GM06990 (cell line): ENCODE results near the gene SH3TC1.

Experiments used
- DNase-seq: peaks from one replicate; pipeline ENCODE4 v3.0.0-alpha.2; 2011; ENCODE audit not compliant: insufficient read length; ENCODE audit errors: extremely low read depth
- H3K27me3 ChIP-seq: replicated peaks from 2 replicates; pipeline ENCODE4 v1.6.0; 2011; ENCODE audit warnings: low read length; ENCODE audit not compliant: control insufficient read depth, insufficient read depth
- H3K36me3 ChIP-seq: 2 replicates; pipeline ENCODE4 v1.5.1; 2011; ENCODE audit warnings: low read length; ENCODE audit not compliant: control insufficient read depth, insufficient read depth
- H3K4me3 ChIP-seq: replicated peaks from 2 replicates; pipeline ENCODE4 v1.5.1; 2011; ENCODE audit warnings: low read depth, mild to moderate bottlenecking, control low read depth, low read length
- TF ChIP-seq, protein P1 (sequence below): IDR thresholded peaks from 2 replicates; pipeline ENCODE4 v1.5.1; 2011; ENCODE audit warnings: low read length, control low read depth, mild to moderate bottlenecking, inconsistent platforms; ENCODE audit not compliant: insufficient read depth, poor library complexity, severe bottlenecking

The SH3TC1 gene

DNA sequence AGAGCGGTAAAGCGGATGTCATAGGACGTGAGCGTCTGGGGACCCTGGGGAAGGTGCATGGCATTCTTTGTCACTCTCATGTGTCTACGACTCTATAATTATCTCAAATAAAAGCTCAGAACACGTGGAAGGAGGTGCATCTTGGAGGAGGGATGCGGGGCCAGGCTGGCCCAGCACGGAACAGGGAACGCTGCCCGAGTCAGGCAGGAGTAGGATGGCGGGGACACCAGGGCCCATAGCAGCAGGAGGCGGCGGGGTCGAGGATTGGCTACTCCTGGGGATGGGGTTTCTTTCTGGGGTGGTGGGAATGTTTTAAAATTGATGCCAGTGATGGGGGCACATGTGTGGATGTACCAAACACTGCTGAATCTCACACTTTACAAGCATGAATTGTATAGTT is 65.0 kb downstream of the SH3TC1 start:
- Histone ChIP-seq H3K36me3 (no peaks in the 10 kb centered on the region), H3K4me3 (no peak overlapping the region), H3K27me3 (peaks cover 2% of the 10 kb centered on the region; the same call in 1 of the 2 replicates)
- DNase-seq: no peak
- TF ChIP-seq, protein P1, sequence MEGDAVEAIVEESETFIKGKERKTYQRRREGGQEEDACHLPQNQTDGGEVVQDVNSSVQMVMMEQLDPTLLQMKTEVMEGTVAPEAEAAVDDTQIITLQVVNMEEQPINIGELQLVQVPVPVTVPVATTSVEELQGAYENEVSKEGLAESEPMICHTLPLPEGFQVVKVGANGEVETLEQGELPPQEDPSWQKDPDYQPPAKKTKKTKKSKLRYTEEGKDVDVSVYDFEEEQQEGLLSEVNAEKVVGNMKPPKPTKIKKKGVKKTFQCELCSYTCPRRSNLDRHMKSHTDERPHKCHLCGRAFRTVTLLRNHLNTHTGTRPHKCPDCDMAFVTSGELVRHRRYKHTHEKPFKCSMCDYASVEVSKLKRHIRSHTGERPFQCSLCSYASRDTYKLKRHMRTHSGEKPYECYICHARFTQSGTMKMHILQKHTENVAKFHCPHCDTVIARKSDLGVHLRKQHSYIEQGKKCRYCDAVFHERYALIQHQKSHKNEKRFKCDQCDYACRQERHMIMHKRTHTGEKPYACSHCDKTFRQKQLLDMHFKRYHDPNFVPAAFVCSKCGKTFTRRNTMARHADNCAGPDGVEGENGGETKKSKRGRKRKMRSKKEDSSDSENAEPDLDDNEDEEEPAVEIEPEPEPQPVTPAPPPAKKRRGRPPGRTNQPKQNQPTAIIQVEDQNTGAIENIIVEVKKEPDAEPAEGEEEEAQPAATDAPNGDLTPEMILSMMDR: no peak

DNA sequence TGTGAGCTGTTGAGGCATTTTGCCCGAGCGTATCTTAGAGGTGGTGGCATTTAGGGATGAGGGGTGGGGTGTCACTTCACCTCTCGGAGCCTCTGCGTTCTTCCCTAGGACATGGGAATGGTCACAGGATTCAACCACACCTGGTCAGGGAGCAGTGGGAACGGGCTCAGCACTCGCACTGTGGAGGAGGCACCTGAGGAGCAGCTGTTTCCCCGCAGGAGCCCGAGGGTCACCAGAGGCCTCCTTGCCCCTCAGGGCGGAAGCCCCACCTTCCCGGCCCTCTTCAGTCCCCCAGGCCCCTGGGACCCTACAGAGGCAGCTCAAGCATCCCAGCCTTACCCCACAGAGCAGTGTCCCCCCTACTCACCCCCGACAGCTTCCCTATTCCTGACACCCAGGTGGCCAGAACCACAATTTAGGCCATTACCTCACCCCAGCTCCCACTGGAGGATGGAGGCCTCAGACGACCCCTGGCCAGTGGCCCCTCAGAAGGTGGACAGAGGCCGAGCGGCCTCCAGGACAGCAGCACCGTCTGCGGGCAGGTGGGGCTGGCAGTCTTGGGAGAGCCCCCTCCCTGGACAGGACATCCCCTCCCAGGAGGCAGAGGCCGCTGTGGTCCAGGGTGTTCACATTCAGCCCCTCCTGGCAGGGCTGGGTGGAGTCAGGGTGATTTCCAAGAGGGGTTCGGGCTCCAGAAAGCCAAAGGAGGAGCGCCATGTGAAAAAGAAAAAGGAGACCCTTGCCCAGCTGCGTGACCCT is 66.3 kb downstream of the SH3TC1 start:
- DNase-seq: no peak
- TF ChIP-seq, protein P1: no peak
- Histone ChIP-seq H3K27me3 (peaks cover 2% of the 10 kb centered on the region; the same call in 1 of the 2 replicates), H3K4me3 (no peak overlapping the region), H3K36me3 (no peaks in the 10 kb centered on the region)

DNA sequence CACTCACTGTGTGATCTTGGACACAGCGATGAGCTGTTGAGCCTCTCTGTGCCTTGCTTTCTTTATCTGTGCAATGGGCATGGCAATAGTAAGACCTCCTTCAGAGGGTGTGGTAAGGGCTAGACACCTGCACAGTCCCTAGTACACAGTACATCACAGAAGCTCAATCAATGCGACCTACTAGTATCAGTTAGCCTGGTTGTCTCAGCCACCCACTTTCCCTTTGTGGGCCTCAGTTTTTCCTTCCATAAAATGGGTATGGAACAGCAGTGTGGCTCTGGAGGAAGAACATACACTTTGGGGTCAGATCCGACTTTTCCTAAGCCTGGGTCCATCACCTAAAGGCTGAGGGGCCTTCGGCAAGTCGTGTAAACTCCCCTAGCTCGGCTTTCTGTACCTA is 67.0 kb downstream of the SH3TC1 start:
- DNase-seq: no peak
- TF ChIP-seq, protein P1: no peak

DNA sequence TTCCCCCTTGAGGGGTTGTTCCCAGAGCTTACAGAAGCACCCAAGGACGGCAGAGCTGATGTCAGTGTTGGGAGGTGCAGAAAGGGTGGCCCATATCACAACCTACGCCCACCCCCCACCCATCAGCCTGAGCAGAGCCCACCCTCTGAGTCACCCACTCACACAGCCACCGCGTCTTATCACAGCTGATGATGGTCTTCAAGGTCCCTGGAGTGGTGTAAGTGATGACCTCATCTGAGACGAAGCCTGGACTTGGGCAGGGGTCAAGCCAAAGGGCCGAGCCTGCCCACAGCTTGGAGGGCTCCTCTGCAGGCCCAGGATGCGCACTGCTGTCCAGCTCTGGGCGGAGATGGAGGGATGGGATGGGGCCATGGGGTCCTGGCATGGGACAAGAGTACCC is 67.4 kb downstream of the SH3TC1 start:
- peaks cover 2% of the 10 kb centered on the region; the same call in 1 of the 2 replicates for H3K27me3 ChIP-seq
- H3K36me3 ChIP-seq: no peaks in the 10 kb centered on the region
- TF ChIP-seq, protein P1: no peak
- no peak overlapping the region for H3K4me3 ChIP-seq
- no peak for DNase-seq

More for the DNA sequence above, 67.0 kb downstream of the SH3TC1 start:
- Histone ChIP-seq H3K4me3 (no peak overlapping the region), H3K36me3 (no peaks in the 10 kb centered on the region), H3K27me3 (peaks cover 2% of the 10 kb centered on the region; the same call in 1 of the 2 replicates)

DNA sequence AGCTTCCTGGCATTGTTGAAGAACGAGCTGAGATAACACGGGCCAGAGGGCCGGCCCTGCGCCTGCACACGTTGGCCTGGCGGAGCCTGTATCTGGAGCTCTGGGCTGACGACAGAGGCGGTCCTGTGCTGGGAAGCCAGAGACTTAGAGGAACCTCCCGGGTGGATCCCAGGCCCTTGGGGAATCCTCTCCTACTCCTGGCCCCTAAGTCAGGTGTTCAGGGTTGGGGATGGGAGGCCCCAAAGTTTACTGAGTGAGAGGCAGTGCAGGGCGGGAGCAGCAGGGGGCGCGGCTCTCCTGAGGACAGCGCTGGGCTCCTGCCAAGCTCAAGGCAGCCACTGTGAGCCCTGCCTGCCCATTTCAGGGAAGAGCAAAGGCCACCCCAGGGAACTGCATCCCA is 68.0 kb downstream of the SH3TC1 start:
- Histone ChIP-seq H3K36me3 (no peaks in the 10 kb centered on the region), H3K27me3 (peaks cover 2% of the 10 kb centered on the region; the same call in 1 of the 2 replicates), H3K4me3 (no peak overlapping the region)
- TF ChIP-seq, protein P1: peak; percentile 40
- DNase-seq: no peak
